Nephron progenitor cell (in vitro differentiated cells): ENCODE results near the gene THAP11.

Experiments used
- DNase-seq: peaks from one replicate; pipeline ENCODE4 v3.0.0; 2021
- H3K27ac Mint-ChIP-seq: 2 replicates; pipeline ENCODE4 v1.8.0; 2021; ENCODE audit warnings: mild to moderate bottlenecking, moderate library complexity, mixed read lengths
- H3K27me3 Mint-ChIP-seq: 2 replicates; pipeline ENCODE4 v1.8.0; 2021; ENCODE audit warnings: mild to moderate bottlenecking, low read depth, mixed read lengths; ENCODE audit not compliant: poor library complexity
- H3K36me3 Mint-ChIP-seq: 2 replicates; pipeline ENCODE4 v1.8.0; 2021; ENCODE audit warnings: low read depth, mixed read lengths
- H3K4me1 Mint-ChIP-seq: 2 replicates; pipeline ENCODE4 v1.8.0; 2021; ENCODE audit warnings: mixed read lengths
- H3K4me3 Mint-ChIP-seq: 2 replicates; pipeline ENCODE4 v1.8.0; 2021; ENCODE audit warnings: mild to moderate bottlenecking, moderate library complexity, mixed read lengths
- H3K9me3 Mint-ChIP-seq: 2 replicates; pipeline ENCODE4 v1.8.0; 2021; ENCODE audit warnings: mild to moderate bottlenecking, moderate library complexity, mixed read lengths
- CTCF ChIP-seq: fragments of 200-600 bp; sonication (generic); IDR thresholded peaks from 2 replicates; pipeline ENCODE4 v1.5.0; 2021; ENCODE audit warnings: antibody characterized with exemption

THAP11 gene

DNA sequence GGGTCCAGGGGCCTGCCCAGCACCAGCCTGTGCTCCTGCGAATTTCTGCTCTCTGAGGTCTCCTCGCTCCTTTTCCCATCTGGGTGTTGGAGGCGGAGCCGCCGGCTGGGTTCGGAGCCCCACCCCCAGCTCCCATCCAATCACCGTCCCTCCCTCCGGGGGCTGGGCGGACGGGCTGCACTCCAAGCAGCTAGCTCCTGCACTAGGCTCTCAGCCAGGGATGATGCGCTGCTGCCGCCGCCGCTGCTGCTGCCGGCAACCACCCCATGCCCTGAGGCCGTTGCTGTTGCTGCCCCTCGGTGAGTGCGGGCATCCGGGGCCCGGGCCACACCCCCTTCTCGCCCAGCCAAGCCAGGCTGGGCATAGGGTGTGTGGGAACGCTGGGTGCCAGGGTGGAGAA, 42.6 kb downstream of the THAP11 start, which contains the start of gene NRN1L:
Gene NRN1L, plus strand, starts transcription at position 202 of the 400 bp plus-strand sequence. Its CDS starts 19 bp downstream, at position 221.
- peak; percentile 91 for DNase-seq
- peaks cover 10% of the 10 kb centered on the region for H3K36me3 Mint-ChIP-seq
- peaks cover 16% of the 10 kb centered on the region for H3K4me1 Mint-ChIP-seq
- peak within 1 kb of the TSS; percentile 79 for H3K27ac Mint-ChIP-seq
- no peak for TF ChIP-seq CTCF
- H3K4me3 Mint-ChIP-seq: no peak within 1 kb of the TSS
- no peaks in the 10 kb centered on the region for H3K9me3 Mint-ChIP-seq
- no peaks in the 10 kb centered on the region for H3K27me3 Mint-ChIP-seq

- Mint-ChIP-seq H3K27me3 (no peaks in the 10 kb centered on the region), H3K4me3 (no peak overlapping the region), H3K4me1 (peaks cover 18% of the 10 kb centered on the region)
Observed at GRCh38 chr16:67885545-67885944, 43.4 kb downstream of the THAP11 start.

DNA sequence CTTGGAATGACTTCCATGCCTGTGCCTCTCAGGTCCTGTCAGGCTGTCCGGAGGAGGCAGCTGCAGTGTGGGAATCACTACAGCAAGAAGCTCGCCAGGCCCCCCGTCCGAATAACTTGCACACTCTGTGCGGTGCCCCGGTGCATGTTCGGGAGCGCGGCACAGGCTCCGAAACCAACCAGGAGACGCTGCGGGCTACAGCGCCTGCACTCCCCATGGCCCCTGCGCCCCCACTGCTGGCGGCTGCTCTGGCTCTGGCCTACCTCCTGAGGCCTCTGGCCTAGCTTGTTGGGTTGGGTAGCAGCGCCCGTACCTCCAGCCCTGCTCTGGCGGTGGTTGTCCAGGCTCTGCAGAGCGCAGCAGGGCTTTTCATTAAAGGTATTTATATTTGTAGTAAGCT, 43.9 kb downstream of the THAP11 start:
- H3K4me3 Mint-ChIP-seq: no peak overlapping the region

More at GRCh38 chr16:67885545-67885944, 43.4 kb downstream of the THAP11 start:
- Mint-ChIP-seq H3K27ac (no peak overlapping the region), H3K9me3 (no peaks in the 10 kb centered on the region), H3K36me3 (peaks cover 10% of the 10 kb centered on the region)
- TF ChIP-seq CTCF: no peak
- no peak for DNase-seq

GRCh38 chr16:67886387-67886786, 44.3 kb downstream of the THAP11 start:
- peaks cover 21% of the 10 kb centered on the region for H3K4me1 Mint-ChIP-seq
- H3K4me3 Mint-ChIP-seq: no peak overlapping the region
- peaks cover 10% of the 10 kb centered on the region for H3K36me3 Mint-ChIP-seq
- TF ChIP-seq CTCF: no peak
- no peaks in the 10 kb centered on the region for H3K9me3 Mint-ChIP-seq
- no peak for DNase-seq
- no peak overlapping the region for H3K27ac Mint-ChIP-seq
- no peaks in the 10 kb centered on the region for H3K27me3 Mint-ChIP-seq

More for the DNA sequence above, 43.9 kb downstream of the THAP11 start:
- Mint-ChIP-seq H3K27me3 (no peaks in the 10 kb centered on the region), H3K4me1 (peaks cover 21% of the 10 kb centered on the region), H3K36me3 (peaks cover 10% of the 10 kb centered on the region), H3K27ac (no peak overlapping the region), H3K9me3 (no peaks in the 10 kb centered on the region)
- no peak for TF ChIP-seq CTCF
- DNase-seq: no peak

- peaks cover 31% of the 10 kb centered on the region for H3K4me1 Mint-ChIP-seq
- H3K4me3 Mint-ChIP-seq: no peak overlapping the region
- no peak for DNase-seq
- H3K27ac Mint-ChIP-seq: no peak overlapping the region
- no peaks in the 10 kb centered on the region for H3K9me3 Mint-ChIP-seq
- TF ChIP-seq CTCF: no peak
- peaks cover 6% of the 10 kb centered on the region for H3K36me3 Mint-ChIP-seq
- H3K27me3 Mint-ChIP-seq: no peaks in the 10 kb centered on the region
Observed at GRCh38 chr16:67888331-67888730, 46.2 kb downstream of the THAP11 start.

DNA sequence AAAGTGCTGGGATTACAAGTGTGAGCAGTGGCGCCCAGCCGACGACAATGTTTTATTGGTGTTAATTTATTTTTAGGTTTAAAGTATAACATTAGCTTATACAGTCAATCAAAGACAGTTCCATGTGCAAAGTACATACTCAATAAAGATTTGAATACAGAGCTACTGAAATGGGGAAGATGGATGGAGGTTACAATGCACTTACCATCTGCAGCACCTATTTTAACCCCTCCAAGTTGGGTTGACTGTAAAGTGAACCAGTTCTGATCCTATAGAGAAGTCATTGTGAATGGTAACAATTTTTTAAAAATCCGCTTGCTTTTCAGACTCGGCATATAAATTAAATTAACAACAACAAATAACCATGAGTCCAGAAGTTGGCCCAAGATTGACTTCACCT, 50.3 kb downstream of the THAP11 start:
- H3K4me3 Mint-ChIP-seq: peak overlapping the region; percentile 88
- H3K4me1 Mint-ChIP-seq: peaks cover 36% of the 10 kb centered on the region
- no peaks in the 10 kb centered on the region for H3K9me3 Mint-ChIP-seq
- H3K36me3 Mint-ChIP-seq: no peaks in the 10 kb centered on the region
- no peak for TF ChIP-seq CTCF
- peaks cover 3% of the 10 kb centered on the region for H3K27me3 Mint-ChIP-seq
- no peak for DNase-seq
- H3K27ac Mint-ChIP-seq: peak overlapping the region; percentile 95
